Panc1 (cell line): Measurements from ENCODE around the gene UIMC1. TPM values are rescaled to one million over a fixed set of nuclear protein-coding genes. Genes with fewer than 3 reads are reported as not detected.

Source experiments
- ATAC-seq: fragments of 200-7000 bp; cut with Tn5 transposase; 2 replicates; pipeline ENCODE4 v1.9.1; 2020; ENCODE audit warnings: mild to moderate bottlenecking, moderate library complexity
- BruUV-seq: library from RNA; stranded (reverse); fragments of 400-500 nt; replicated peaks from 2 replicates; lab custom pipeline; 2021; lab: Mats Ljungman, UMichigan
- CTCF ChIA-PET: fragments of 300-600 bp; sonication (Branson Sonifier 250); formaldehyde crosslinking; loops from one replicate; lab custom pipeline; 2022; ENCODE audit warnings: antibody characterized with exemption; lab: Charles Lee
- POLR2A ChIA-PET: fragments of 300-600 bp; sonication (Branson Sonifier 250); formaldehyde crosslinking; loops from one replicate; lab custom pipeline; 2022; ENCODE audit warnings: antibody characterized with exemption; lab: Charles Lee
- DNase-seq: peaks from one replicate; pipeline ENCODE4 v3.0.0-alpha.2; 2010; ENCODE audit warnings: low read depth, low spot score
- H3K27ac ChIP-seq: 2 replicates; pipeline ENCODE4 v1.5.1; 2011; ENCODE audit warnings: mild to moderate bottlenecking, low read length, inconsistent platforms
- H3K27me3 ChIP-seq: fragments of 200-500 bp; sonication (Bioruptor generic); 2 replicates; pipeline ENCODE4 v1.6.0; 2014; ENCODE audit warnings: low read length, inconsistent platforms; ENCODE audit not compliant: control insufficient read depth, insufficient read depth
- H3K36me3 ChIP-seq: fragments of 200-500 bp; sonication (Bioruptor generic); 2 replicates; pipeline ENCODE4 v1.5.1; 2014; ENCODE audit warnings: inconsistent platforms, mild to moderate bottlenecking, low read length, moderate library complexity; ENCODE audit not compliant: control insufficient read depth, insufficient read depth
- H3K4me1 ChIP-seq: 2 replicates; pipeline ENCODE4 v1.5.1; 2011; ENCODE audit warnings: inconsistent platforms, mild to moderate bottlenecking, low read length, moderate library complexity; ENCODE audit not compliant: control insufficient read depth, insufficient read depth
- H3K4me3 ChIP-seq, 2 experiments: 2 replicates each; pipeline ENCODE4 v1.5.1; 2011 to 2012; ENCODE audit warnings: low read depth in 2 of 2, low read length in 2 of 2, mild to moderate bottlenecking in 2 of 2, inconsistent platforms in 1 of 2, moderate library complexity in 1 of 2
- H3K9me3 ChIP-seq: fragments of 200-500 bp; sonication (Bioruptor generic); 2 replicates; pipeline ENCODE4 v1.5.1; 2014; ENCODE audit warnings: low read depth, mild to moderate bottlenecking, inconsistent platforms, low read length, moderate library complexity; ENCODE audit not compliant: control insufficient read depth, insufficient read depth
- POLR2AphosphoS5 ChIP-seq: IDR thresholded peaks from 2 replicates; pipeline ENCODE4 v1.6.1; 2012; ENCODE audit warnings: mild to moderate bottlenecking, low read depth, low read length, moderate library complexity
- SIN3A ChIP-seq: IDR thresholded peaks from 2 replicates; pipeline ENCODE4 v1.6.1; 2012; ENCODE audit warnings: low read depth, mild to moderate bottlenecking, low read length, moderate library complexity, borderline replicate concordance; ENCODE audit not compliant: insufficient read depth
- TCF7L2 ChIP-seq: IDR thresholded peaks from 2 replicates; pipeline ENCODE4 v1.6.1; 2011; ENCODE audit warnings: mild to moderate bottlenecking, low read depth, low read length, inconsistent platforms
- in situ Hi-C: cut with HindIII; loops from 2 replicates; pipeline ENCODE4 v1.10.0; 2016; ENCODE audit warnings: low sequenced_read_pairs, low pct_unique_long_range_greater_than_20kb
- intact Hi-C: fragments of 100-400 bp; cut with micrococcal nuclease; formaldehyde crosslinking; loops from one replicate; pipeline ENCODE4 v1.10.0; 2022; ENCODE audit not compliant: unreplicated experiment
- total RNA-seq: library from RNA; stranded (reverse); gene quantifications from one replicate; pipeline ENCODE4 v1.2.1, GENCODE V29; 2021; ENCODE audit not compliant: unreplicated experiment
- TF ChIP-seq, protein P1 (sequence below): fragments of 450-650 bp; IDR thresholded peaks from 2 replicates; pipeline ENCODE4 v1.5.1; 2017; ENCODE audit warnings: mild to moderate bottlenecking
- TF ChIP-seq, protein P2 (sequence below), 2 experiments: IDR thresholded peaks; 2 replicates each; pipeline ENCODE4 v1.6.1; 2011 to 2012; ENCODE audit warnings: low read depth in 2 of 2, control low read depth in 1 of 2, low read length in 1 of 2, mild to moderate bottlenecking in 1 of 2, moderate library complexity in 1 of 2; ENCODE audit not compliant: insufficient read depth in 1 of 2

Gene UIMC1
- total RNA-seq, 1 experiment from 2014 or later, result 37.1 TPM

GRCh38 chr5:177010153-177010552 lies 3.6 kb upstream of the UIMC1 start:
- ChIA-PET POLR2A (interaction anchor here (0.7 kb wide), 1 partner anchor 121 kb away, joined by 3 read pairs; no protein-coding TSS in a partner anchor), CTCF (no interaction called here)
- no peaks in the 10 kb centered on the region for H3K9me3 ChIP-seq
- no peak overlapping the region for H3K27ac ChIP-seq
- no peak overlapping the region for H3K4me3 ChIP-seq
- in situ Hi-C loops, result no loop called here
- no peak for TF ChIP-seq POLR2AphosphoS5
- TF ChIP-seq, protein P1, sequence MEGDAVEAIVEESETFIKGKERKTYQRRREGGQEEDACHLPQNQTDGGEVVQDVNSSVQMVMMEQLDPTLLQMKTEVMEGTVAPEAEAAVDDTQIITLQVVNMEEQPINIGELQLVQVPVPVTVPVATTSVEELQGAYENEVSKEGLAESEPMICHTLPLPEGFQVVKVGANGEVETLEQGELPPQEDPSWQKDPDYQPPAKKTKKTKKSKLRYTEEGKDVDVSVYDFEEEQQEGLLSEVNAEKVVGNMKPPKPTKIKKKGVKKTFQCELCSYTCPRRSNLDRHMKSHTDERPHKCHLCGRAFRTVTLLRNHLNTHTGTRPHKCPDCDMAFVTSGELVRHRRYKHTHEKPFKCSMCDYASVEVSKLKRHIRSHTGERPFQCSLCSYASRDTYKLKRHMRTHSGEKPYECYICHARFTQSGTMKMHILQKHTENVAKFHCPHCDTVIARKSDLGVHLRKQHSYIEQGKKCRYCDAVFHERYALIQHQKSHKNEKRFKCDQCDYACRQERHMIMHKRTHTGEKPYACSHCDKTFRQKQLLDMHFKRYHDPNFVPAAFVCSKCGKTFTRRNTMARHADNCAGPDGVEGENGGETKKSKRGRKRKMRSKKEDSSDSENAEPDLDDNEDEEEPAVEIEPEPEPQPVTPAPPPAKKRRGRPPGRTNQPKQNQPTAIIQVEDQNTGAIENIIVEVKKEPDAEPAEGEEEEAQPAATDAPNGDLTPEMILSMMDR, result no peak
- TF ChIP-seq, protein P2, sequence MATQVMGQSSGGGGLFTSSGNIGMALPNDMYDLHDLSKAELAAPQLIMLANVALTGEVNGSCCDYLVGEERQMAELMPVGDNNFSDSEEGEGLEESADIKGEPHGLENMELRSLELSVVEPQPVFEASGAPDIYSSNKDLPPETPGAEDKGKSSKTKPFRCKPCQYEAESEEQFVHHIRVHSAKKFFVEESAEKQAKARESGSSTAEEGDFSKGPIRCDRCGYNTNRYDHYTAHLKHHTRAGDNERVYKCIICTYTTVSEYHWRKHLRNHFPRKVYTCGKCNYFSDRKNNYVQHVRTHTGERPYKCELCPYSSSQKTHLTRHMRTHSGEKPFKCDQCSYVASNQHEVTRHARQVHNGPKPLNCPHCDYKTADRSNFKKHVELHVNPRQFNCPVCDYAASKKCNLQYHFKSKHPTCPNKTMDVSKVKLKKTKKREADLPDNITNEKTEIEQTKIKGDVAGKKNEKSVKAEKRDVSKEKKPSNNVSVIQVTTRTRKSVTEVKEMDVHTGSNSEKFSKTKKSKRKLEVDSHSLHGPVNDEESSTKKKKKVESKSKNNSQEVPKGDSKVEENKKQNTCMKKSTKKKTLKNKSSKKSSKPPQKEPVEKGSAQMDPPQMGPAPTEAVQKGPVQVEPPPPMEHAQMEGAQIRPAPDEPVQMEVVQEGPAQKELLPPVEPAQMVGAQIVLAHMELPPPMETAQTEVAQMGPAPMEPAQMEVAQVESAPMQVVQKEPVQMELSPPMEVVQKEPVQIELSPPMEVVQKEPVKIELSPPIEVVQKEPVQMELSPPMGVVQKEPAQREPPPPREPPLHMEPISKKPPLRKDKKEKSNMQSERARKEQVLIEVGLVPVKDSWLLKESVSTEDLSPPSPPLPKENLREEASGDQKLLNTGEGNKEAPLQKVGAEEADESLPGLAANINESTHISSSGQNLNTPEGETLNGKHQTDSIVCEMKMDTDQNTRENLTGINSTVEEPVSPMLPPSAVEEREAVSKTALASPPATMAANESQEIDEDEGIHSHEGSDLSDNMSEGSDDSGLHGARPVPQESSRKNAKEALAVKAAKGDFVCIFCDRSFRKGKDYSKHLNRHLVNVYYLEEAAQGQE (IDR thresholded peaks at IDR 0.05; ENCODE audit: insufficient read depth in 1 of 2, low read depth in 2 of 2, low read length in 1 of 2), result no peak
- TF ChIP-seq TCF7L2, result no peak
- ATAC-seq, result no peak
- H3K4me1 ChIP-seq, result no peaks in the 10 kb centered on the region
- no TSS peak for BruUV-seq
- intact Hi-C loops, result no loop called here
- DNase-seq, result no peak
- H3K36me3 ChIP-seq, result no peaks in the 10 kb centered on the region
- H3K27me3 ChIP-seq, result no peaks in the 10 kb centered on the region

DNA sequence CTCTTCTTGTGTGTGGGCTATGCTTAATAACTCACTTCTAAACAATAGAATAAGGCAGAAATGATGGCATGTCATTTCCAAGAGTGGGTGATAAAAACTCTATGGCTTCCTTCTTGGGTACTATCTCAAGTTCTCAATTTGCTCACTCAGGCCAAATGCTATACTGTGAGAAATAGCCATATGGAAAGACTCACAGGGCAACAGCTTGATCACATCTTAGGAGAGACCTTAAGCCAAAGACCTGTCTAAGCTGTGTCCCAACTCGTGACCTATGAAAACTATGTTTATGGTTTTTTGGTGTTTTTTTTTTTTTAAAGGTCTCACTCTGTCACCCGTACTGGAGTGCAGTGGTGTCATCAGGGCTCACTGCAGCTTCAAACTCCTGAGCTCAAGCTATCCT lies 2.1 kb upstream of the UIMC1 start:
- CTCF ChIA-PET, result no interaction called here
- Histone ChIP-seq H3K4me3 (no peak overlapping the region), H3K36me3 (no peaks in the 10 kb centered on the region), H3K4me1 (peaks cover 13% of the 10 kb centered on the region), H3K9me3 (no peaks in the 10 kb centered on the region), H3K27me3 (no peaks in the 10 kb centered on the region), H3K27ac (no peak overlapping the region)
- TF ChIP-seq, protein P2 (IDR thresholded peaks at IDR 0.05; ENCODE audit: insufficient read depth in 1 of 2, low read depth in 2 of 2, low read length in 1 of 2), result no peak
- TF ChIP-seq POLR2AphosphoS5, result no peak
- TF ChIP-seq SIN3A, result no peak
- TF ChIP-seq TCF7L2, result no peak
- TF ChIP-seq, protein P1, result no peak
- POLR2A ChIA-PET, result interaction anchor here (0.6 kb wide), 2 partner anchors 19 to 81 kb away, joined by 3 read pairs; no protein-coding TSS in a partner anchor
- no TSS peak for BruUV-seq
- in situ Hi-C loops, result no loop called here
- no peak for DNase-seq
- no peak for ATAC-seq
- intact Hi-C loops, result no loop called here
